GM20000 (cell line): ENCODE results near the gene SULT1C3.

ENCODE experiments used
- DNase-seq: peaks from one replicate; pipeline ENCODE4 v3.0.0; 2012; ENCODE audit warnings: low spot score
- CTCF ChIP-seq: IDR thresholded peaks from 2 replicates; pipeline ENCODE4 v1.5.1; 2012; ENCODE audit warnings: mild to moderate bottlenecking, control low read depth; ENCODE audit errors: extremely low read depth, missing control alignments

Gene SULT1C3

GRCh38 chr2:108263401-108263800 is 23.6 kb downstream of the SULT1C3 start:
- TF ChIP-seq CTCF = no peak

GRCh38 chr2:108266218-108266617 is 26.4 kb downstream of the SULT1C3 start:
- TF ChIP-seq CTCF = no peak
- DNase-seq = no peak

More at GRCh38 chr2:108263401-108263800, 23.6 kb downstream of the SULT1C3 start:
- DNase-seq = no peak

- TF ChIP-seq CTCF = no peak
- DNase-seq = no peak
Observed at GRCh38 chr2:108267101-108267500, 27.3 kb downstream of the SULT1C3 start.

- TF ChIP-seq CTCF = no peak
- no peak for DNase-seq
Observed at GRCh38 chr2:108268001-108268400, 28.2 kb downstream of the SULT1C3 start.

GRCh38 chr2:108270346-108270745 is 30.6 kb downstream of the SULT1C3 start:
- no peak for TF ChIP-seq CTCF
- no peak for DNase-seq

- no peak for TF ChIP-seq CTCF
- DNase-seq = no peak
Observed at GRCh38 chr2:108270768-108271506, 31.2 kb downstream of the SULT1C3 start.

GRCh38 chr2:108271691-108272253 is 32.0 kb downstream of the SULT1C3 start:
- no peak for DNase-seq
- TF ChIP-seq CTCF = no peak
